Testis (tissue), 2 donors: ENCODE results near the gene MEGF11.

Experiments
- POLR2A ChIP-seq: fragments of 450-650 bp; IDR thresholded peaks from one replicate; pipeline ENCODE4 v1.6.1; 2017; ENCODE audit warnings: antibody characterized with exemption, mild to moderate bottlenecking, moderate library complexity
- TF ChIP-seq, protein P1 (sequence below), 3 experiments: fragments of 450-650 bp in 2 of 3; fragments of 200-600 bp in 1 of 3; sonication (generic) in 1 of 3; IDR thresholded peaks; one replicate each; pipeline ENCODE4 v1.5.1; 2016 to 2019; ENCODE audit warnings: antibody characterized with exemption in 3 of 3, mild to moderate bottlenecking in 2 of 3, moderate library complexity in 1 of 3

DNA sequence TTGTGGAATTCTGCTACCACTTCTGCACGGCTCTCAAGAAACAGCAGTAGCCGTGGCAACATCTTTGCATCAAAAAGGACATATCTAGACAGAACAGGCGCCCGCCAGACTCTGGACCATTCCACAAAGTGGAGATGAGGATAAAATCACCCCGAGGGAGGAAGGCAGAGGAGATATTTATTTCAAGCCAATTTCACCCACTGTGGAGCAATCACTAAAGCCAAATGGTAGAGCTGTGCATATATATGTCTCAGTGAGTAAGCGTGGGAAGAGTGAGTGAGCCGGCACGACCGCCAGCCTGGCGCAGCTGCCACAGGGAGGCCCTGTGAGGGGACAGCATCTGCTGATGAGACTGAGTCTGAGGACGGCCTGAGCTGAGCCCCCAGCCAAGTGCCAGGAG is 111.3 kb downstream of the MEGF11 start:
- TF ChIP-seq, protein P1, sequence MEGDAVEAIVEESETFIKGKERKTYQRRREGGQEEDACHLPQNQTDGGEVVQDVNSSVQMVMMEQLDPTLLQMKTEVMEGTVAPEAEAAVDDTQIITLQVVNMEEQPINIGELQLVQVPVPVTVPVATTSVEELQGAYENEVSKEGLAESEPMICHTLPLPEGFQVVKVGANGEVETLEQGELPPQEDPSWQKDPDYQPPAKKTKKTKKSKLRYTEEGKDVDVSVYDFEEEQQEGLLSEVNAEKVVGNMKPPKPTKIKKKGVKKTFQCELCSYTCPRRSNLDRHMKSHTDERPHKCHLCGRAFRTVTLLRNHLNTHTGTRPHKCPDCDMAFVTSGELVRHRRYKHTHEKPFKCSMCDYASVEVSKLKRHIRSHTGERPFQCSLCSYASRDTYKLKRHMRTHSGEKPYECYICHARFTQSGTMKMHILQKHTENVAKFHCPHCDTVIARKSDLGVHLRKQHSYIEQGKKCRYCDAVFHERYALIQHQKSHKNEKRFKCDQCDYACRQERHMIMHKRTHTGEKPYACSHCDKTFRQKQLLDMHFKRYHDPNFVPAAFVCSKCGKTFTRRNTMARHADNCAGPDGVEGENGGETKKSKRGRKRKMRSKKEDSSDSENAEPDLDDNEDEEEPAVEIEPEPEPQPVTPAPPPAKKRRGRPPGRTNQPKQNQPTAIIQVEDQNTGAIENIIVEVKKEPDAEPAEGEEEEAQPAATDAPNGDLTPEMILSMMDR (IDR thresholded peaks at IDR 0.05) = no peak
- no peak for TF ChIP-seq POLR2A
